ENCODE measurements around the gene ATPAF2.

ATPAF2 gene

DNA sequence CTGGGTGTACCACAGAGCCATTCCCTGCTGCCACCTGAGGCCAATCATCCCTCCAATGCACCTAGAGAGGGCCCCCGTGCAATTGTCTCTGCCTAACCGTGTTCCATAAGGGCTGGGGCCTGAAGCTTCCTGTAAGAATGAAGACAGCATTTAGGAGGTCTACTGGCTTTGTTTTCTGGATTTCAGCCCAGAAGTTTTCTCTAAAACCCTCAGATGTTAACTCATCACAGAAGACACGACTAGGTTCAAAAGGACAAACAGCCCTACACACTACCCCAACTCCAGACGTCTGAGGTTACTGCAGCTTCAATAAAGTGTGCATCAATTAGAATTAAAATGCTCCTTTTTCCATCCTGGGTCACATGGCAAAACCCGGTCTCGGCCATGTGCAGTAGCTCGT is 38.0 kb upstream of the ATPAF2 start:
- TF ChIP-seq, protein P1, sequence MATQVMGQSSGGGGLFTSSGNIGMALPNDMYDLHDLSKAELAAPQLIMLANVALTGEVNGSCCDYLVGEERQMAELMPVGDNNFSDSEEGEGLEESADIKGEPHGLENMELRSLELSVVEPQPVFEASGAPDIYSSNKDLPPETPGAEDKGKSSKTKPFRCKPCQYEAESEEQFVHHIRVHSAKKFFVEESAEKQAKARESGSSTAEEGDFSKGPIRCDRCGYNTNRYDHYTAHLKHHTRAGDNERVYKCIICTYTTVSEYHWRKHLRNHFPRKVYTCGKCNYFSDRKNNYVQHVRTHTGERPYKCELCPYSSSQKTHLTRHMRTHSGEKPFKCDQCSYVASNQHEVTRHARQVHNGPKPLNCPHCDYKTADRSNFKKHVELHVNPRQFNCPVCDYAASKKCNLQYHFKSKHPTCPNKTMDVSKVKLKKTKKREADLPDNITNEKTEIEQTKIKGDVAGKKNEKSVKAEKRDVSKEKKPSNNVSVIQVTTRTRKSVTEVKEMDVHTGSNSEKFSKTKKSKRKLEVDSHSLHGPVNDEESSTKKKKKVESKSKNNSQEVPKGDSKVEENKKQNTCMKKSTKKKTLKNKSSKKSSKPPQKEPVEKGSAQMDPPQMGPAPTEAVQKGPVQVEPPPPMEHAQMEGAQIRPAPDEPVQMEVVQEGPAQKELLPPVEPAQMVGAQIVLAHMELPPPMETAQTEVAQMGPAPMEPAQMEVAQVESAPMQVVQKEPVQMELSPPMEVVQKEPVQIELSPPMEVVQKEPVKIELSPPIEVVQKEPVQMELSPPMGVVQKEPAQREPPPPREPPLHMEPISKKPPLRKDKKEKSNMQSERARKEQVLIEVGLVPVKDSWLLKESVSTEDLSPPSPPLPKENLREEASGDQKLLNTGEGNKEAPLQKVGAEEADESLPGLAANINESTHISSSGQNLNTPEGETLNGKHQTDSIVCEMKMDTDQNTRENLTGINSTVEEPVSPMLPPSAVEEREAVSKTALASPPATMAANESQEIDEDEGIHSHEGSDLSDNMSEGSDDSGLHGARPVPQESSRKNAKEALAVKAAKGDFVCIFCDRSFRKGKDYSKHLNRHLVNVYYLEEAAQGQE (IDR thresholded peaks at IDR 0.05; ENCODE audit: insufficient read depth in 1 of 2, low read depth in 2 of 2, low read length in 2 of 2), result no peak
- TF ChIP-seq TAF1 (IDR thresholded peaks at IDR 0.05; ENCODE audit: borderline replicate concordance, insufficient read depth, low read length), result no peak
- no peak for TF ChIP-seq FOXP2 (optimal IDR thresholded peaks at IDR 0.05; ENCODE audit: borderline replicate concordance, extremely low read depth, extremely low read length, insufficient read depth)
- no peak for TF ChIP-seq SIN3A (IDR thresholded peaks at IDR 0.05; ENCODE audit: borderline replicate concordance, insufficient read depth, low read length)
- TF ChIP-seq POLR2AphosphoS5 (IDR thresholded peaks at IDR 0.05; ENCODE audit: low read depth, low read length), result no peak

GRCh38 chr17:18074566-18075272 is 35.8 kb upstream of the ATPAF2 start:
- TF ChIP-seq, protein P1 (IDR thresholded peaks at IDR 0.05; ENCODE audit: insufficient read depth in 1 of 2, low read depth in 2 of 2, low read length in 2 of 2), result no peak
- TF ChIP-seq POLR2AphosphoS5 (IDR thresholded peaks at IDR 0.05; ENCODE audit: low read depth, low read length) (no peak), TAF1 (IDR thresholded peaks at IDR 0.05; ENCODE audit: borderline replicate concordance, insufficient read depth, low read length) (no peak), SIN3A (IDR thresholded peaks at IDR 0.05; ENCODE audit: borderline replicate concordance, insufficient read depth, low read length) (no peak), FOXP2 (optimal IDR thresholded peaks at IDR 0.05; ENCODE audit: borderline replicate concordance, extremely low read depth, extremely low read length, insufficient read depth) (no peak)

DNA sequence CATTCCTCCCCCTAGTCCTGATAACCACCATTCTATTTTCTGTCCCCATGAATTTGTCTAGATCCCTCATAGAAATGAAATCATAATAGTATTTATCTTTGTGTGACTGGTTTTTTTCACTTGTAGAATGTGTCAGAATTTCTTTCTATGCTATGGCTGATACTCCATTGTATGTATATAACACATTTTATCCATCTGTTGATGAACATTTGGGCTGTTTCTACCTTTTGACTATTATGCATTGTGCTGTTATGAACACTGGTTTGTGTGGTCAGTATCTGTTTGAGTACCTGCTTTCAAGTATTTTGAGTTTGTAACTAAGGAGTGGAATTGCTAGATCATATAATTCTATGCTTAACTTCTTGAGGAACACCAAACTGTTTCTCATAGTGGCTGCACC is 32.8 kb upstream of the ATPAF2 start:
- TF ChIP-seq TAF1 (IDR thresholded peaks at IDR 0.05; ENCODE audit: borderline replicate concordance, insufficient read depth, low read length) (no peak), SIN3A (IDR thresholded peaks at IDR 0.05; ENCODE audit: borderline replicate concordance, insufficient read depth, low read length) (no peak), FOXP2 (optimal IDR thresholded peaks at IDR 0.05; ENCODE audit: borderline replicate concordance, extremely low read depth, extremely low read length, insufficient read depth) (no peak), POLR2AphosphoS5 (IDR thresholded peaks at IDR 0.05; ENCODE audit: low read depth, low read length) (no peak)
- TF ChIP-seq, protein P1 (IDR thresholded peaks at IDR 0.05; ENCODE audit: insufficient read depth in 1 of 2, low read depth in 2 of 2, low read length in 2 of 2), result no peak

- TF ChIP-seq FOXP2 (optimal IDR thresholded peaks at IDR 0.05; ENCODE audit: borderline replicate concordance, extremely low read depth, extremely low read length, insufficient read depth) (no peak), POLR2AphosphoS5 (IDR thresholded peaks at IDR 0.05; ENCODE audit: low read depth, low read length) (no peak), TAF1 (IDR thresholded peaks at IDR 0.05; ENCODE audit: borderline replicate concordance, insufficient read depth, low read length) (no peak), SIN3A (IDR thresholded peaks at IDR 0.05; ENCODE audit: borderline replicate concordance, insufficient read depth, low read length) (peak; percentile 76; the same call in 1 of the 2 replicates)
- TF ChIP-seq, protein P1 (IDR thresholded peaks at IDR 0.05; ENCODE audit: insufficient read depth in 1 of 2, low read depth in 2 of 2, low read length in 2 of 2), result no peak
Observed at GRCh38 chr17:18070861-18071340, 31.9 kb upstream of the ATPAF2 start.
